HG02973 (cell line): ENCODE measurements around the gene PKNOX1.
"Not testable (repeated sequence)": the region's sequence is repeated elsewhere in the genome, so short reads cannot be mapped to it uniquely, and the experiment has no call there.

Experiments used
- ATAC-seq: cut with Tn5 transposase; IDR thresholded peaks from one replicate; pipeline ENCODE4 v1.9.1; 2021; ENCODE audit warnings: moderate library complexity; ENCODE audit not compliant: unreplicated experiment

The PKNOX1 gene

GRCh38 chr21:42949094-42949755 is 25.1 kb upstream of the PKNOX1 start:
- not testable (repeated sequence) for ATAC-seq

- not testable (repeated sequence) for ATAC-seq
Measured at GRCh38 chr21:42951193-42951592, 23.2 kb upstream of the PKNOX1 start.

GRCh38 chr21:42956824-42957630 is 17.3 kb upstream of the PKNOX1 start:
- ATAC-seq: peak; percentile 100

GRCh38 chr21:42958122-42958521 is 16.2 kb upstream of the PKNOX1 start:
- ATAC-seq: not testable (repeated sequence)

- ATAC-seq: no peak
Measured at GRCh38 chr21:42959728-42960127, 14.6 kb upstream of the PKNOX1 start.

- no peak for ATAC-seq
Measured at GRCh38 chr21:42962380-42963007, 11.9 kb upstream of the PKNOX1 start.

- ATAC-seq: no peak
Measured at GRCh38 chr21:42964086-42964485, 10.3 kb upstream of the PKNOX1 start.

GRCh38 chr21:42964546-42965210 is 9.7 kb upstream of the PKNOX1 start:
- no peak for ATAC-seq

GRCh38 chr21:42965211-42965560 is 9.2 kb upstream of the PKNOX1 start:
- ATAC-seq: no peak

- not testable (repeated sequence) for ATAC-seq
Measured at GRCh38 chr21:42967616-42968015, 6.7 kb upstream of the PKNOX1 start.

GRCh38 chr21:42969193-42969600 is 5.2 kb upstream of the PKNOX1 start:
- no peak for ATAC-seq

GRCh38 chr21:42970946-42971653 is 3.3 kb upstream of the PKNOX1 start:
- ATAC-seq: no peak

GRCh38 chr21:42971897-42972275 is 2.5 kb upstream of the PKNOX1 start:
- ATAC-seq: no peak

- no peak for ATAC-seq
Measured at GRCh38 chr21:42973309-42973990, 912 bp upstream of the PKNOX1 start.

- peak; percentile 22 for ATAC-seq
Measured at GRCh38 chr21:42974832-42975820, 764 bp downstream of the PKNOX1 start.

GRCh38 chr21:42975886-42976608 is 1.7 kb downstream of the PKNOX1 start:
- no peak for ATAC-seq

GRCh38 chr21:42980312-42981213 is 6.2 kb downstream of the PKNOX1 start:
- ATAC-seq: no peak

GRCh38 chr21:42981214-42981523 is 6.8 kb downstream of the PKNOX1 start:
- ATAC-seq: no peak
